Measurements from ENCODE around the gene C14orf93.

DNA sequence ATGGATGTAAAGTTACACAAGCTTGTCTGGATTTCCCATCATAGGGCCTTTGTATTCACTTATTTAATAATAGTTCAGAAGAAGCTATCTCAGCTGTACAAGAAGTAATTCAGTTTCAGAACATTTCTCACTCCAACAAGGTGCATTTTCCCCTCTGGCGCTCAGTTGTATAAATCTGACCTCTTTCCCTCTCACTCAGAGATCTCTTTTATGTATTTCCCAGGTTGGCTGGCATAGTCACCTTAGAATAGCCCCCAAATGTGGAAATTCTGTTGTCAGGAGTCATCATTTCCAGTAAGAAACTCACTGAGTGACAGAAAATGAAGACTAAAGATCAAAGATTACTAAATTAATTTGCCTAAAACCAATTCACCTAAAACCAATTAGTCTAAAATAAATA is 38.8 kb downstream of the C14orf93 start:
- TF ChIP-seq, protein P1, sequence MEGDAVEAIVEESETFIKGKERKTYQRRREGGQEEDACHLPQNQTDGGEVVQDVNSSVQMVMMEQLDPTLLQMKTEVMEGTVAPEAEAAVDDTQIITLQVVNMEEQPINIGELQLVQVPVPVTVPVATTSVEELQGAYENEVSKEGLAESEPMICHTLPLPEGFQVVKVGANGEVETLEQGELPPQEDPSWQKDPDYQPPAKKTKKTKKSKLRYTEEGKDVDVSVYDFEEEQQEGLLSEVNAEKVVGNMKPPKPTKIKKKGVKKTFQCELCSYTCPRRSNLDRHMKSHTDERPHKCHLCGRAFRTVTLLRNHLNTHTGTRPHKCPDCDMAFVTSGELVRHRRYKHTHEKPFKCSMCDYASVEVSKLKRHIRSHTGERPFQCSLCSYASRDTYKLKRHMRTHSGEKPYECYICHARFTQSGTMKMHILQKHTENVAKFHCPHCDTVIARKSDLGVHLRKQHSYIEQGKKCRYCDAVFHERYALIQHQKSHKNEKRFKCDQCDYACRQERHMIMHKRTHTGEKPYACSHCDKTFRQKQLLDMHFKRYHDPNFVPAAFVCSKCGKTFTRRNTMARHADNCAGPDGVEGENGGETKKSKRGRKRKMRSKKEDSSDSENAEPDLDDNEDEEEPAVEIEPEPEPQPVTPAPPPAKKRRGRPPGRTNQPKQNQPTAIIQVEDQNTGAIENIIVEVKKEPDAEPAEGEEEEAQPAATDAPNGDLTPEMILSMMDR (IDR thresholded peaks at IDR 0.05) = no peak
- no peak for TF ChIP-seq POLR2AphosphoS5 (IDR thresholded peaks at IDR 0.05)
